ENCODE data around the gene PTPRO.

- TF ChIP-seq TAF1 (IDR thresholded peaks at IDR 0.05; ENCODE audit: borderline replicate concordance, low read depth, low read length) = no peak
- TF ChIP-seq FOXK2 (IDR thresholded peaks at IDR 0.05) = no peak
- TF ChIP-seq EZH2 (IDR thresholded peaks at IDR 0.05; ENCODE audit: borderline replicate concordance, control insufficient read depth, low read depth, low read length) = no peak
- TF ChIP-seq ZNF24 (IDR thresholded peaks at IDR 0.05) = no peak
- no peak for TF ChIP-seq POLR2A (IDR thresholded peaks at IDR 0.05; ENCODE audit: low read depth, low read length)
- TF ChIP-seq PRDM15 (CRISPR knock-in tag; IDR thresholded peaks at IDR 0.05) = no peak
- TF ChIP-seq CEBPB (IDR thresholded peaks at IDR 0.05; ENCODE audit: borderline replicate concordance in 1 of 2, low read depth in 2 of 2, low read length in 2 of 2) = no peak
These were observed 267.2 kb downstream of the PTPRO start for GRCh38 chr12:15589328-15590032.

Measured in GM12878 (cell line).